ENCODE measurements around the gene COL28A1.

DNA sequence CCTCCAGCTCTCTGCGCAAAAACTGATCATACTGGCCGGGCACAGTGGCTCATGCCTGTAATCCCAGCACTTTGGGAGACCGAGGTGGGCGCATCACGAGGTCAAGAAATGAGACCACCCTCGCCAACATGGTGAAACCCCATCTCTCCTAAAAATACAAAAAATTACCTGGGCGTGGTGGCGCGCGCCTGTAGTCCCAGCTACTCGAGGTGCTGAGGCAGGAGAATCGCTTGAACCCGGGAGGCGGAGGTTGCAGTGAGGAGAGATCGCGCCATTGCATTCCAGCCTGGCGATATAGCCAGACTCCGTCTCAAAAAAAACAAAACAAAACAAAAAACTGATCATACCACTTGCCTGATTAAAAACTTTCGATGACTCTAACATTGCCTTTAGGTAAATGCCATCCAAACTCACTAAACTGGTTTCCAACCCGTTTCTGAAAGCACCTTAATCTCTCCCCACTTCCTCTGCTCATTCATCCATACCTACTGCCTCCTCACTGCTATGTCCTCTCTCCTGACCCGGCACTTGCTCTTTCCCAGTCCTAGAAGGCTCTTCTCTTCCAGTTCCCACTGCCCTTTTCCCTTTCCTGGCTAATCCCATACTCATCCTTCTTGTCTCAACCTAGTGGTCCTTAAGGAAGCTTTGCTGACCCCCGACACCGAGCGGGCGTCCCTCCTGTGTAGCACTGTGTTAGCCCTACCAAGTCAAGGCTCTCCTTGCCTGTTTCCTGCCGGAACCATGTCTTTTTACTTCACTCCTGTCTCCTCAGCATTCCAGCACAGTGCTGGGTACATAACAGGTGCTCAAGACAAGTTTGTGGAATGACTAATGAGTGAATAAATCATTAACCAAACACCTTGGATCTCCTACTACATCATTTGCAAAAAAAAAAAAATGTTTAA, 30.3 kb upstream of the COL28A1 start:
- TF ChIP-seq POLR2AphosphoS5 (IDR thresholded peaks at IDR 0.05) (peak in 1 of 3 donors; percentile 13), CTCF (IDR thresholded peaks at IDR 0.05) (no peak), POLR2A (IDR thresholded peaks at IDR 0.05) (peak in 1 of 4 donors; percentile 31), EP300 (IDR thresholded peaks at IDR 0.05) (no peak)
